ENCODE results near the gene ECT2L. TPM values are rescaled to one million over a fixed set of nuclear protein-coding genes. Genes with fewer than 3 reads are reported as not detected.

ECT2L gene
- total RNA-seq, 4 donors from 2014 or later, result 0.17 to 0.42 (median 0.21) TPM

GRCh38 chr6:138849791-138850190 is 53.9 kb downstream of the ECT2L start:
- Histone ChIP-seq H3K4me1 (no peaks in the 10 kb centered on the region), H3K27me3 (no peaks in the 10 kb centered on the region), H3K9me3 (no peaks in the 10 kb centered on the region), H3K4me3 (no peak overlapping the region), H3K36me3 (no peaks in the 10 kb centered on the region), H3K27ac (replicated peaks in 1 of 4) (no peak overlapping the region)
- DNase-seq (ENCODE audit: extremely low spot score), result no peak
- WGBS, result 88% methylated on average over 6 of the region's 6 CpGs
- TF ChIP-seq POLR2A (IDR thresholded peaks at IDR 0.05; ENCODE audit: low read depth) (no peak), EP300 (IDR thresholded peaks at IDR 0.05) (no peak), POLR2AphosphoS5 (IDR thresholded peaks at IDR 0.05) (no peak), CTCF (IDR thresholded peaks at IDR 0.05) (no peak)
- intact Hi-C loops (cut with DNase I), result no loop called here

- intact Hi-C loops (cut with DNase I), result no loop called here
- 69% methylated on average over 6 of the region's 6 CpGs for WGBS
- Histone ChIP-seq H3K27ac (replicated peaks in 1 of 4) (no peak overlapping the region), H3K36me3 (no peaks in the 10 kb centered on the region), H3K27me3 (no peaks in the 10 kb centered on the region), H3K4me1 (no peaks in the 10 kb centered on the region), H3K4me3 (no peak overlapping the region), H3K9me3 (no peaks in the 10 kb centered on the region)
- DNase-seq (ENCODE audit: extremely low spot score), result no peak
- TF ChIP-seq POLR2A (IDR thresholded peaks at IDR 0.05; ENCODE audit: low read depth) (no peak), POLR2AphosphoS5 (IDR thresholded peaks at IDR 0.05) (no peak), CTCF (IDR thresholded peaks at IDR 0.05) (no peak), EP300 (IDR thresholded peaks at IDR 0.05) (no peak)
Measured at GRCh38 chr6:138856654-138857053, 60.8 kb downstream of the ECT2L start.

- Histone ChIP-seq H3K4me3 (no peak overlapping the region), H3K36me3 (no peaks in the 10 kb centered on the region), H3K27ac (replicated peaks in 1 of 4) (no peak overlapping the region), H3K4me1 (peaks cover 0 to 3% (median 1%) of the 10 kb centered on the region in 4 donors), H3K9me3 (no peaks in the 10 kb centered on the region), H3K27me3 (no peaks in the 10 kb centered on the region)
- intact Hi-C loops (cut with DNase I), result no loop called here
- DNase-seq (ENCODE audit: extremely low spot score), result no peak
- TF ChIP-seq POLR2A (IDR thresholded peaks at IDR 0.05; ENCODE audit: low read depth), result no peak
- 65% methylated on average over 10 of the region's 10 CpGs for WGBS
Measured at GRCh38 chr6:138857775-138858174, 61.9 kb downstream of the ECT2L start.

GRCh38 chr6:138862456-138862855 is 66.6 kb downstream of the ECT2L start:
- intact Hi-C loops (cut with DNase I), result no loop called here
- no peaks in the 10 kb centered on the region for H3K9me3 ChIP-seq
- peak overlapping the region in 2 of 4 donors; percentile 67 for H3K27ac ChIP-seq (replicated peaks in 1 of 4)

GRCh38 chr6:138863321-138863720 is 67.4 kb downstream of the ECT2L start:
- TF ChIP-seq EP300 (IDR thresholded peaks at IDR 0.05) (no peak), POLR2AphosphoS5 (IDR thresholded peaks at IDR 0.05) (peak in 1 of 2 donors; percentile 35)
- intact Hi-C loops (cut with DNase I), result no loop called here
- peaks cover 10 to 38% (median 32%) of the 10 kb centered on the region in 4 donors for H3K4me1 ChIP-seq
- H3K4me3 ChIP-seq, result no peak overlapping the region
- H3K36me3 ChIP-seq, result no peaks in the 10 kb centered on the region
- H3K27me3 ChIP-seq, result no peaks in the 10 kb centered on the region
- peak overlapping the region; percentile 63 to 74 (median 67) for H3K27ac ChIP-seq (replicated peaks in 1 of 4)
- H3K9me3 ChIP-seq, result no peaks in the 10 kb centered on the region
- DNase-seq (ENCODE audit: extremely low spot score), result no peak
- 60% methylated on average over 9 of the region's 9 CpGs for WGBS

More at GRCh38 chr6:138862456-138862855, 66.6 kb downstream of the ECT2L start:
- no peak for DNase-seq (ENCODE audit: extremely low spot score)
- no peak overlapping the region for H3K4me3 ChIP-seq
- WGBS, result 85% methylated on average over 8 of the region's 8 CpGs
- H3K27me3 ChIP-seq, result no peaks in the 10 kb centered on the region
- H3K36me3 ChIP-seq, result no peaks in the 10 kb centered on the region
- H3K4me1 ChIP-seq, result peaks cover 5 to 30% (median 24%) of the 10 kb centered on the region in 4 donors
- TF ChIP-seq CTCF (IDR thresholded peaks at IDR 0.05), result no peak
- no peak for TF ChIP-seq EP300 (IDR thresholded peaks at IDR 0.05)
- TF ChIP-seq POLR2A (IDR thresholded peaks at IDR 0.05; ENCODE audit: low read depth), result no peak
- TF ChIP-seq POLR2AphosphoS5 (IDR thresholded peaks at IDR 0.05), result no peak

- intact Hi-C loops (cut with DNase I), result no loop called here
- Histone ChIP-seq H3K4me1 (peaks cover 20 to 49% (median 43%) of the 10 kb centered on the region in 4 donors), H3K27me3 (no peaks in the 10 kb centered on the region), H3K27ac (replicated peaks in 1 of 4) (peak overlapping the region in 3 of 4 donors; percentile 67 to 74 (median 67)), H3K4me3 (no peak overlapping the region), H3K36me3 (no peaks in the 10 kb centered on the region), H3K9me3 (no peaks in the 10 kb centered on the region)
- TF ChIP-seq CTCF (IDR thresholded peaks at IDR 0.05), result no peak
- no peak for TF ChIP-seq POLR2AphosphoS5 (IDR thresholded peaks at IDR 0.05)
- TF ChIP-seq EP300 (IDR thresholded peaks at IDR 0.05), result no peak
- TF ChIP-seq POLR2A (IDR thresholded peaks at IDR 0.05; ENCODE audit: low read depth), result no peak
- 29% methylated on average over 6 of the region's 6 CpGs for WGBS
- no peak for DNase-seq (ENCODE audit: extremely low spot score)
Measured at GRCh38 chr6:138864343-138864890, 68.5 kb downstream of the ECT2L start.

All from esophagus muscularis mucosa (tissue), 4 donors.